Endometrial microvascular endothelial cells (primary cell): ENCODE results near the gene TMEM219. TPM values are rescaled to one million over a fixed set of nuclear protein-coding genes. Genes with fewer than 3 reads are reported as not detected.
"Not testable (repeated sequence)": the region's sequence is repeated elsewhere in the genome, so short reads cannot be mapped to it uniquely, and the experiment has no call there.

Source experiments
- in situ Hi-C: cut with HindIII; loops from 2 replicates; pipeline ENCODE4 v1.10.0; 2017; ENCODE audit warnings: low sequenced_read_pairs, low pct_unique_long_range_greater_than_20kb; ENCODE audit errors: inconsistent ontology term
- total RNA-seq: library from RNA; depleted of rRNA; stranded (reverse); fragments of >200 nt; gene quantifications from one replicate; pipeline ENCODE4 v1.2.3, GENCODE V29; 2015; ENCODE audit errors: inconsistent ontology term

TMEM219 gene
- total RNA-seq = 150 TPM

- in situ Hi-C loops = no loop called here
These were observed at the start of gene TMEM219 for GRCh38 chr16:29961479-29962343. TSS of gene TMEM219 (plus strand) at chr16:29962079. CDS start at chr16:29963144, 1,065 bp downstream.

- in situ Hi-C loops = no loop called here
These were observed 49.8 kb upstream of the TMEM219 start for GRCh38 chr16:29912087-29912486.

GRCh38 chr16:29913514-29913913 is 48.4 kb upstream of the TMEM219 start:
- in situ Hi-C loops = no loop called here

- in situ Hi-C loops = no loop called here
These were observed 46.2 kb upstream of the TMEM219 start for GRCh38 chr16:29915590-29916247.

- in situ Hi-C loops = no loop called here
These were observed 44.9 kb upstream of the TMEM219 start for GRCh38 chr16:29916979-29917378.

- in situ Hi-C loops = no loop called here
These were observed 41.4 kb upstream of the TMEM219 start for GRCh38 chr16:29920288-29921033.

GRCh38 chr16:29921034-29921385 is 40.9 kb upstream of the TMEM219 start:
- in situ Hi-C loops = no loop called here

- in situ Hi-C loops = no loop called here
These were observed 39.6 kb upstream of the TMEM219 start for GRCh38 chr16:29922326-29922725.

GRCh38 chr16:29922986-29923501 is 38.8 kb upstream of the TMEM219 start:
- in situ Hi-C loops = no loop called here

GRCh38 chr16:29925105-29925756 is 36.6 kb upstream of the TMEM219 start:
- in situ Hi-C loops = no loop called here

- in situ Hi-C loops = no loop called here
These were observed 35.8 kb upstream of the TMEM219 start, which contains the start of gene KCTD13 for GRCh38 chr16:29925781-29926710. TSS of gene KCTD13 (minus strand) at chr16:29926226. CDS start at chr16:29926033, 193 bp downstream.

- in situ Hi-C loops = no loop called here
These were observed 35.2 kb upstream of the TMEM219 start for GRCh38 chr16:29926711-29927052.

GRCh38 chr16:29927070-29927905 is 34.6 kb upstream of the TMEM219 start:
- in situ Hi-C loops = no loop called here

- in situ Hi-C loops = not testable (repeated sequence)
These were observed 30.1 kb upstream of the TMEM219 start for GRCh38 chr16:29931750-29932149.

- in situ Hi-C loops = no loop called here
These were observed 21.2 kb upstream of the TMEM219 start for GRCh38 chr16:29940656-29941055.

GRCh38 chr16:29943846-29944799 is 17.8 kb upstream of the TMEM219 start:
- in situ Hi-C loops = no loop called here
